ENCODE data around the gene FXYD5.

The FXYD5 gene

DNA sequence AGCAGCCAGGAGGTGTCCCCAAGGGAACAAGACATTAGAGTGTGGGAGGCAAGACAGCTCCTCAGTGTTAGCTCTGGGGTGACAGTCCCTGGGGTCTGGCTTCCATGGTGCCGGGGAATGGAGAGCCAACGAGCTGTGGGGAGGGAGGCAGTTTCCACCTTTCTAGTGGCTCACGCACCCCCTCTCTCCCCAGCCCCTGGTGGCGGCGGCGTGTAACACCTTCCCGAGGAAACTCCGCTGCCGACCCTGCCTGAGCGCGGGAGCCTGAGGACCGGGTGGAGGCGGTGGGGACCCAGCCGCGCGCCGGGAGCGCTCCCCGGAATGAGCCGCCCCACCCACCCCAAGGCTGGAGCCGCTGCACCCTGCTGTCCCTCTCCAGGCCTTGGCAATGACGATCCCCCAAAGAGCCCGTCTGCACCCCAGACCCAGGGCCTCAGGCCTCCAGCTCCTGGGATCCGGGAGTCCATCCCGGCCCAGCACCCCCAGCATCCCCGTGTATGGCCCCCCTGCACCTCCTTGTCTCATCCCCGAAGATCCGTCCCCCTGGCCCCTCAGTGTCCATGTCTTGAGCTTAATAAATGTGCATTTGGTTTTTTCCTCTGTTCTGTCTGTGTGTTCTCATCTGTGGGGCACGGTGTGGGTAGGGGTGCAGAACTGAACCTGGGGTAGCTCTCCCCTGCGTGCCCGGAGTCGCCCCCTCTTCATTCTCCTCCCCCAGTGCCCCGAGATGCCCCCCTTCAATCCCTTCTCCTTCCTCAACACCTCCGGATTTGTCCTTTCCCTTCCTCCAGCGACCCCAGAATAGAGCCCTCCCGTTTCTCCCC, 622 bp upstream of the FXYD5 start:
- no peak for FAIRE-seq

DNA sequence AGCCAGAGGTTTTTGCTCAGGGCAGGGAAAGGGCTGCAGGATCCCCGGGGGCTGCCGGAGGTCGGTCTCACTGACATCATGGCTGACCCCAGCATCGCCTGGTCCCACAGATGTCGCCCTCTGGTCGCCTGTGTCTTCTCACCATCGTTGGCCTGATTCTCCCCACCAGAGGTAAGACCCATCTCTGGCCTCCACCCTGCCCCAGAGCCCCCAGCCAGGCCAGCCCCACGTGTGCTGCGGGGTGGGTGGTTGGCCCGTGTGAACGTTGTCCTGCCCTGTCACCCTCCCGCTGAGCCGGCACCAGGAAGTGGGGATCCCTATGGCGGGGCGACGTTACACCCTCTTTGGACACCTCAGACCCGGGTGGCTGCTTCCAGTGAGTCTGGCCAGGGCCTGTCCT, 906 bp downstream of the FXYD5 start:
- no peak for FAIRE-seq
- DNase-seq (ENCODE audit: insufficient read length, low spot score): no peak

More for the DNA sequence above, 622 bp upstream of the FXYD5 start:
- DNase-seq (ENCODE audit: insufficient read length, low spot score): no peak

DNA sequence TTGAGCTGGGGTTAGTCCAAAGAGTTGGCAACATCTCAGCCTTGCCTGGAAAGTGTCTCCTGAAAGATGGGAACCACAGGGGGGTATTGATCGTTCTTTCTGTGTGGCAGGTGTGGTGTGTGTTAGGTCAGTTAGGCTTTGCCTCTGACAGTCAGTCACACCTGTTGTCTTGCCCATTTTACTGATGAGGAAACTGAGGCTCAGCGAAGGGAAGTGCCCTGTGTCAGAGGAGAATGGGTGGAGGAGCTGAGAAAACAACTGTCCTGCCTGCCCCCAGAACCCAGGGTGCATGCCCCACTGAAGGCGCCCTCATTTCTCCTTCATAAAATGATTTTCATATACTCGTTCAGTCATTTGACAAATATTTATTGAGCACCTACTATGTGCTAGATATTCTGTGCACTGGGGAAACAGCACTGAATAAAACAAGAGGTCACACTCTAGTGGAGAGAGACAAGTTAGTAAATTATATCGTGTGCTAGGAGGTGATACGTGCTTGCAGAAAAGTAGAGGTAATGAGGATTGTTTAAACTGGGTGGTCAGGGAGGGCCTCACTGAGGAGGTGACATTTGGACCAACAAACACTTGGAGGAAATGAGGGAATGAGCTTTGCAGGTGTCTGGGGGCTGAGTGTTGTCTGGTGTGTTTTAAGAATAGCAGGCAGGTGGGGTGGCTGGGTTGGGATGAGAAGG, 1.6 kb downstream of the FXYD5 start:
- no peak for FAIRE-seq

DNA sequence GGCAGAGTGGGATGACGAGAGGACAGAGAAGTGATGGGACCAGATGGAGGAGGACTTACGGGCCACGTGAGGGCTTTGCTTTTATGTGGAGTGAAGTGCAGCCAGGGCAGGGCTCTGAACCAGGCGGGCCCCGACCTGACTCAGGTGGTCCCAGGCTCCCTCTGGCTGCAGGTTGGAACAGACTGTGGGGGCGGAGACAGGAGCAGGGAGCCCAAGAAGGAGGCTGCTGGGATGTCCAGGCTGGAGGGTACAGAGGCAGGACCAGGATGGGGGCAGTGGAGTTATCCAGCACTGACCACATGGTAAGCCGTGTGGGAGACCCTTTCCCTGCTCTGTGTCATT, 2.1 kb downstream of the FXYD5 start:
- no peak for FAIRE-seq
- DNase-seq (ENCODE audit: insufficient read length, low spot score): no peak

More for the DNA sequence above, 1.6 kb downstream of the FXYD5 start:
- no peak for DNase-seq (ENCODE audit: insufficient read length, low spot score)

DNA sequence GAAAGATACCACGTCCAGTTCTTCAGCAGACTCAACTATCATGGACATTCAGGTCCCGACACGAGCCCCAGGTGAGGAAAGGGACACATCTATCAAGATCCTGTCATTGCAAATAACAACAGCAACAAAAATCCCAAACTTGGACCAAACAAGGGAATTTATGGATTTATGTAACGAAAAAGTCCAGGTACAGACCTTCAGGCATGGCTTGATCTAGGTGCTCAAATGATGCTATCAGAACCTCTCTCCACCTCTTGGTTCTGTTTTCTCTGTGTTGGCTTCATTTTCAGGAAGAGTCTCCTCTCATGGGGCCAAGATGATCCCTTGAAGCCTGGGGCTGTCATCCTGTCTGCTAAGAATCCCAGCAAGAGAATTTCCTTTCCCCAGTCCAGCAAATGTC, 2.9 kb downstream of the FXYD5 start:
- FAIRE-seq: no peak
- no peak for DNase-seq (ENCODE audit: insufficient read length, low spot score)

DNA sequence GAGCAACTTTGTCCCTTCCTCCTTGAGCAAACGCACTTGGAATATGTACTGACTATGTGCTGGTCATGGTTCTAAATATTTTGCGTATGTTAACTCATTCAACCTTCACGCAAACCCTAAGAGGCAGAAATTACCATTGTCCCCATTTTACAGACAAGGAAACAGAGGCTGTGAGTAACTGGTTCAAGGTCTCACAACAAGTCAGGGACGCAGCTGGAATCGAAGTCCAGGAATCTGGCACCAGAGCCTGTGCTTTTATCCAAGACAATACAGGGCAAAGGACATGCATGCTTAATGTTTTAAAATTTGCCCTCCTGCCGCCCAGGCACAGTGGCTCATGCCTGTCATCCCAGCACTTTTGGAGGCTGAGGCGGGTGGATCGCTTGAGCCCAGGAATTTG, 5.1 kb downstream of the FXYD5 start:
- no peak for DNase-seq (ENCODE audit: insufficient read length, low spot score)
- FAIRE-seq: no peak

DNA sequence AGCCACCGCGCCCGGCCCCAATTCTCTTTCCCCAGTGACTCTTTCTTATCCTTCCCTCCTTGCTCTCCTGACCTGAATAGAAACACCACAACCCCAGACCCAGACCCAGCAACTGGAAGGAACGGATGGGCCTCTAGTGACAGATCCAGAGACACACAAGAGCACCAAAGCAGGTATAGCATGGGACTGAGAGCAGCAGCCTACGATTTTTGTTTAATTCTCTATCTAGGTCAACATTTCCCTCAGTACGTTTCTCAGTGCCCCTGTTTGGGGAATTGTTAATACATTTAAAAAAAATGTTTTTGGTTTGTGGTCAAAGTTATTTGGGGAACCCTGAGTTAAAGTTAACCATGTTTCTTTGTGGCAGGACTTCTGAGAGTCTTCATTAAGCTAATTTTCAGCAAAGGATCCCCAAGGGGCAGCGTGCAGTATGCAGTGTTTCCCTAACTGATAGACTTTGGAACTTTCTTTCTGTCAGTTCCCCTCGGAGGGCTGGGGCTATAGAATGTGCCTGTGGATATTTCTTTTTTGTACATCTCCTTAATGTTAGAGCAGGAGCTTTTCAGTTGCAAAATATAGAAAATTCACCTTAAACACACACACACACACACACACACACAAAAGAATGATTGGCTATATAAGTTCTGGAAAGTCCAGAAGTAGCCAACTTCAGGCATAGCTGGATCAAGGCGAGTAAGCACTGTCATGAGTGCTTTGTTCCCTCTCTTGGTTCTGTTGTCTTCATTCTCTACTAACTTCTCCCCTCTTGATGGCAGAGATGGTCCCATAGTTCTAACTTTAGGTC, 6.3 kb downstream of the FXYD5 start:
- no peak for FAIRE-seq
- no peak for DNase-seq (ENCODE audit: insufficient read length, low spot score)

DNA sequence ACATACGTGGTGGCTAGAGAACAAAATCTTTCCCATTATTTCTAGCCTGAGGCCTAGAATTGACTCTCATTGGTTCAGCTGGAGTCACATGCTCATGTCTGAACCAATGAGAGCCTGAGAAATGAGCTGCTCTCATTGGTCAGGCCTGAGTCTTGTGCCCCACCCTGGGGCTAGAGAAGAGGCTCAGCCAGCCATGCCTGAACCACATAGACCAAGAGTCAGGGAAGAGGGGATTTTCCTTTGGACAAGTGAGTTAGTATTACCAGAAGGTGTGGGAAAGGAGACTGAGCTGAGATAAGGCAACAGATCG, 6.9 kb downstream of the FXYD5 start:
- DNase-seq (ENCODE audit: insufficient read length, low spot score): no peak
- FAIRE-seq: no peak

DNA sequence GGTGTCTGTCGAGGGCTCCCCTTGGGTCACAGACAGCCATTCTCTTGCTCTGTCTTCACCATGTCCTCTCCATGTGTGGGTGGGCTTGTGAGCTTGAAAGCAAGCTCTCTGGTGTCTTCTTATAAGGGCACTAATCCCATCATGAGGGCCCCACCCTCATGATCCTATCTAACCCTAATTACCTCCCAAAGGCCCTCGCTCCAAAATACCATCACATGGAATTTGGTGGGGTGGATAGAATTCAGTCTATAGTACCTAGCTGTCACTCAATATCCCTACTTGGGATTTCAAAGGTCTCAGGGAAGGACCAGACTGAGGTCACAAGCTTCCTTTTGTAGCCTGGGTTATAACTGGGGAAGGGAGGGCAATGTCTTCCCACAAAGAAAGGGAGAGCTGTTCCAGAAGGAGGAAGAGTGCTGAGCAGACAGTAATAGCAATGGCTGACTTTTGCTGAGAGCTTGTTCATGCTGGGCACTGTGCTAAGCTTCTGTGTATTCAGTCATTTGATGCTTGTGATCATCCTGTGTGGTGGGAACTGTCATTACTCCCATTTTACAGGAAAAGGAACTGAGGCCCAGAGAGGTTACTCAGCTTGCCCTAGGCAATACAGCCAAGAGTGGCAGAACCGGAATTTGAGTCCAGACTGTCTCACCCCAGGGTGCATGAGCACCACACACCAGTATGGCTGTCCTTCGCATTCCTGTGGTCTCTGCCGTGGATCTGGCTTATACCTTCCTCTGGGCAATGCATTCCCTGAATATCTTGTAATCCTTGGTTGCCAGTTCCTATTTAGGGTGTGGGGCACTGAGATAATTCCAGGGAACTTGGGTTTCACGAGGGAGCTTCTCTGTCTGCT, 8.2 kb downstream of the FXYD5 start:
- DNase-seq (ENCODE audit: insufficient read length, low spot score): no peak
- FAIRE-seq: no peak

DNA sequence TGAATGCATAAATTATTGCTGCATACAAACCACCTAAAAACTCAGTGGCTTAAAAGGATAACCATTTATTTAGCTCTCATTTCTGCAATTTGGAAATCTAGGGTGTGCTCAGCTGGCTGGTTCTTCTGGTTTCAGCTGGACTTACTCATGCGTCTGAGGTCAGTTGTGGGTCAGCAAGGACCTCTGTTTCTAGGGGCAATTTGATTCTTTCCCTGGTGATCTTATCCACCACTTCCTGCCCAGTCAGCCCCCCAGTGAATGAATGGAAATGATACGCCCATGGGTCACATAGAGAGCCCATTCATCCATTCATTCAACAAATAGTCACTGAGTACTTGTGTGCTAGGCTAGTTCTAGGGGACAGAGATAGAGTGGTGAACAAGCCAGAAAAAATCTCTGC, 9.9 kb downstream of the FXYD5 start:
- DNase-seq (ENCODE audit: insufficient read length, low spot score) (no peak), FAIRE-seq (no peak)

DNA sequence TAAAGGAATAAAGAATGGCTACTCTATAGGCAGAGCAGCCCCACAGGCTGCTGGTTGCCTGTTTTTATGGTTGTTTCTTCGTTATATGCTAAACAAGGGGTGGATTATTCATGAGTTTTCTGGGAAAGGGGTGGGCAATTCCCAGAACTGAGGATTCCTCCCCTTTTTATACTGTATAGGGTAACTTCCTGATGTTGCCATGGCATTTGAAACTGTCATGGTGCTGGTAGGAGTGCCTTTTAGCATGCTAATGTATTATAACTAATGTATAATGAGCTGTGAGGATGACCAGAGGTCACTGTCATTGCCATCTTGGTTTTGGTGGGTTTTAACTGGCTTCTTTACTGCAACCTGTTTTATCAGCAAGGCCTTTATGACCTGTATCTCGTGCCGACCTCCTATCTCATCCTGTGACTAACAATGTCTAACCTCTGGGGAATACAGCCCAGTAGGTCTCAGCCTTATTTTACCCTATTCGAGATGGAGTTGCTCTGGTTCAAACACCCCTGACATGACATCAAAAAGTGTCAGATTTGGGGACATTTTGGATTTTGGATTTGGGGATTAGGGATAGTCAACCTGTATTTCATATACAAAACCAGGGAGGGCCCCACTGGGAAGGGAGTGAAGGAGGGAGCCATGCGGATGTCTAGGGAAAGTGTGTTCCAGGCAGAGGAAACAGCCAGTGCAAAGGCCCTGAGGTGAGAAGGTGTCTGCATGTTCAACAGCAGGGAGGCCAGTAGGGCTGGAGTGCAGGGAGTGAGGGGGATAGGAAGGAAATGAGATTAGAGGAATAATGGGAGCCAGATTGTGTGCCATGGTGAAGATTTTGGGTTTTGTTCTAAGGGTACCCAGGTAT, 10.9 kb downstream of the FXYD5 start:
- FAIRE-seq (no peak), DNase-seq (ENCODE audit: insufficient read length, low spot score) (no peak)

DNA sequence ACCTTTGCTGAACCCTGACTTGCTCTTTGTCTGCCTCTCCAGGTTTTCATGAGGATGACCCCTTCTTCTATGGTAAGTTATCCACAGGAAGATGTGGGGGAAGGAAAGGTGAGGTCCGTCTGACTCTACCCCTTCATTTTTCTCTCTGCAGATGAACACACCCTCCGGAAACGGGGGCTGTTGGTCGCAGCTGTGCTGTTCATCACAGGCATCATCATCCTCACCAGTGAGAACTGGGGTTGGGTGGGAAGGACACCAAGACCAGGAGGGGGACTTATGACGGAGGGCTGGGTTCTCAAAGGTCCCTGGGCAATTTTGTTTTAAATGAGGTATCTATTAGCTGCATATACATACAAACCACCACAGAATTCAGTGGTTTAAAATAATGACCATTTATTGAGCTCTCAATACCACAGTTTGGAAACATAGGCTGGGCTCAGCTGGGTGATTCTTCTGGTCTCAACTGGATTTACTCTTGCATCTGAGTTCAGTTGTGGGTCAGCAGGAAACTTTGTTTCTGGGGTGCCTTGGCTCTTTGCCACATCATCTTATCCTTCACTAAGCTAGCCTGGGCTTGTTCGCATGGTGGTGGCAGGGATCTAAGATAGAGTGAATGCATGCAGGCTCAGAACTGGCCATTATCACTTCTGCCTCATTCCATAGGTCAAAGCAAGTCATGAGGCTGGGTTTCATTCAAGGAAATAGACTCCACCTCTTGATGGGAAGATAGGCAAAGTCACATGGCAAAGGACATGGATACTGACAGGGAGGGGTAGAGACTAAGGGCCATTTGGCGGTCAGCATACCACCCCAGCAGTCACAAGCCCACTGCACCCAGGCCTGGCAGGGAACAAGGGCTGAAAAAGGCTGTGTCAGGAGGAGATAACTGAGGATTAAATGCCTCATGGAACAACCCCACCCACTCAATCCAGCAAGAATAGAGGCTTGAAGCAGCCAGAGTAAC, 11.8 kb downstream of the FXYD5 start:
- no peak for FAIRE-seq

DNA sequence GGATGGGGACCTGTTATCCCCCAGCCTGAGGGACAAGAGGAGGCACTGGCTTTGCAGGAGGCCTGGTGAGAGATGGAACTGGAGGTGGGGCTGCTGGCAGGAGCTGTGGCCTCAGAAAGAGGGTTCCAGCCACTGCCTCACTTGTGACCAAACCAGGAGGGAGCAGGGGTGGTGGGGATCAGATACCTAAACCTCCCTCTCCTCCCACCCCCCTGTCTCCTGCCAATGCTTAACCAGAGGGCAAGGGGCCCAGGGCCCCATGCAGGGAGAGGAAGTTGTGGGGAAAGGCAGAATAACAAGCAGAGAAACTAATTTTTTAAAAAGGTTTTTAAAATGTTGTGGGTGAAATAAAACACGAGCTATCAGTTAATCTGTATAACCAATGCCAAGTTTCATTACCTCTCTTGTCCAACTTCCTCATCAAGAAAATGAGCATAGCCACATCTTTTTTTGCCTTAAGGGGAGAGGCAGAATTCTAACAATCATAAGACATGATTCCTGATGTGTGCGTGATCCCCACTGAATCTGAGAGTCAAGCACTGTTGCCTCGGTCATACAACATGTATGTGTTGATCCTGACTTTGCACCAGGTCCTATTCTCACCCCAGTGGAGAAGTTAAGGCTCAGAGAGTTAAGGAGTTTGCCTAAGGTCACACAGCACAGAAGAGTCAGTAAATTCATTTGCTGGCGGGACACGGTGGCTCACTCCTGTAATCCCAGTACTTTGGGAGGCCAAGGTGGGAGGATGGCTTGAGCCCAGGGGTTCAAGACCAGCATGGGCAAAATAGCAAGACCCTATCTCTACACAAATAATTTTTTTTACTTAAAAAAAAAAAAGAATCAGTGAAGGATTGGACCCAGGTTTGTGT, 12.9 kb downstream of the FXYD5 start:
- FAIRE-seq (no peak), DNase-seq (ENCODE audit: insufficient read length, low spot score) (no peak)

More for the DNA sequence above, 11.8 kb downstream of the FXYD5 start:
- DNase-seq (ENCODE audit: insufficient read length, low spot score): no peak

DNA sequence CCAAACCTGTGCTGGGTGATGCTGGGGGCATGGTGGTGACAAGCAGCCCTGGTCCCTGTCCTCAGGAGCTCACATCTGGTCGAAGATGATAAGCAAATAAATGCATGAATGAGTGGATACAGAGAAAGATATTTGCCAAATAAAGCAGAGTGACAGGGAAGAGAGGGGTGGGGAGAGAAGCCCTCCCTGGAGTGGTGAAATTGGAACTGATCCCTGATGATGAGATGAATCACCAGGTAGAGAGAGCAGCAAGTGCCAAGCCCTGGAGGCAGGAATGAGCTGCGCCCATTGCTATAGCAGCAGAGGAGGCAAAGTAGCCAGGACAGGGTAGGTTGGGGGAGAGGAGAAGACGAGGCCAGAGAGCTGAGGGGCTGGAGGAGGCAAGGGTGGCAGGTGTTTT, 13.7 kb downstream of the FXYD5 start:
- FAIRE-seq (no peak), DNase-seq (ENCODE audit: insufficient read length, low spot score) (no peak)

DNA sequence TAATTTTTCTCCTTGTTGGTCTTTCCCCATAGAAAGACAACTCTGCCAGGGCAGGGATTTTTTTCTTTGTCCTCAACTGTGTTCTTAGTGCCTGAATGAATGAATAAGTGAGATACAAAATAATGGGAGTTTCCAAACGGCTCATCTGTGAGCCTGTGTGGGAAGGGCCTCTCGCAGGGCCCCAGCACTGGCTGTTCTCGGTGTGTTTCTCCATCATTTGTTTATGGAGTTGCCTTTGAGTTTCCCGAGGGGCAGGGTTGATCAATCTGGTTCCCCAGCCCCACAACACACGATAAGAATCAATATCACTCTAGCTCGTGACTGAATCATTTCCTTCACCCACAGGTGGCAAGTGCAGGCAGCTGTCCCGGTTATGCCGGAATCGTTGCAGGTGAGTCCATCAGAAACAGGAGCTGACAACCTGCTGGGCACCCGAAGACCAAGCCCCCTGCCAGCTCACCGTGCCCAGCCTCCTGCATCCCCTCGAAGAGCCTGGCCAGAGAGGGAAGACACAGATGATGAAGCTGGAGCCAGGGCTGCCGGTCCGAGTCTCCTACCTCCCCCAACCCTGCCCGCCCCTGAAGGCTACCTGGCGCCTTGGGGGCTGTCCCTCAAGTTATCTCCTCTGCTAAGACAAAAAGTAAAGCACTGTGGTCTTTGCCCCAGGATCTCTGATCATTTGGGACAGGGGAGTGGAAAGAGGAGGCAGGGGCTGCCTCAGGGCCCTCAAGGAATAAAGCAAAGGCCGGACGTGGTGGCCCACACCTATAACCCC, 14.9 kb downstream of the FXYD5 start:
- DNase-seq (ENCODE audit: insufficient read length, low spot score): no peak

DNA sequence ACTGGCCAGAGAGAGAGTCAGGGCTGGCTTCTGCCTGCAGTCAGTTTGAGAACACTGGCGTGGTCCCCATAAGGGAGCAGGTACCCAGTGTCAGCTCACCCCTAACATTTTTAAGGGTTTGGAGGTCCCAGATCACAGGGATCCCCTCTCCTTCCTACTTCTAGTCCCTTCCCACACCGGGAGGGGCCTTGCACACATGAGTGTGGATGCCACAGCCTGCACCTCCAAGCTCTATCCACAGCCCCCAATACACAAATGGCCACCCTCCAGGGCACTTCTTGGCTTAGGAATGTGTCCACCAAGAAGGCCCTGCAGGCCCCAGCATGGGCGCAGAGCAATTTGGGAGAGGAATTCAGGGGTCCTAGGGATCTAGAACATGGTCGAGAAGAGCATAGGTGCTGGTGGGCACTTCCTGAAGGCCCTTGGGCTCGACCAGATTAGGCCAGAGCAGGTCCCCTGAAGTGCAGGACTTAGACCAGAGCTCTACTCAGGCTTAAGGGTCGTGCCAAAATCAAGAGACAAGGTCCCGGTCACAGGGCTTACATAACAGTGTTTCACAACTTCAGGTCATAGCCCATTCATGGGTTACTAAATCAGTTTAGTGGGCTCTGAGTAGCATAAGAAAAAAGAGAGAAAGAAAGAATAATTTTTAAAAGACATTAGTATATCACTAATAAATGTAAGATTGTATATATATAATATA, 16.0 kb downstream of the FXYD5 start:
- FAIRE-seq (no peak), DNase-seq (ENCODE audit: insufficient read length, low spot score) (no peak)

More for the DNA sequence above, 14.9 kb downstream of the FXYD5 start:
- no peak for FAIRE-seq

Measured in HTR-8/SVneo (cell line).